HG03135 (cell line): ENCODE results near the gene MRPL40.
A peak's percentile ranks its signal among the peaks of the same experiment; 100 is the strongest.

Experiments
- ATAC-seq: cut with Tn5 transposase; IDR thresholded peaks from one replicate; pipeline ENCODE4 v1.9.1; 2021; ENCODE audit warnings: mild to moderate bottlenecking, moderate library complexity; ENCODE audit not compliant: unreplicated experiment

MRPL40 gene

GRCh38 chr22:19460036-19460435 lies 27.7 kb downstream of the MRPL40 start:
- ATAC-seq: no peak

GRCh38 chr22:19461506-19461905 lies 29.2 kb downstream of the MRPL40 start:
- ATAC-seq: no peak

GRCh38 chr22:19463008-19463407 lies 30.7 kb downstream of the MRPL40 start:
- no peak for ATAC-seq

- no peak for ATAC-seq
Observed at GRCh38 chr22:19463491-19464469, 31.4 kb downstream of the MRPL40 start.

GRCh38 chr22:19464546-19464945 lies 32.2 kb downstream of the MRPL40 start:
- ATAC-seq: no peak

- no peak for ATAC-seq
Observed at GRCh38 chr22:19464975-19465374, 32.6 kb downstream of the MRPL40 start.

- no peak for ATAC-seq
Observed at GRCh38 chr22:19466126-19466716, 33.9 kb downstream of the MRPL40 start.

GRCh38 chr22:19466848-19467752 lies 34.8 kb downstream of the MRPL40 start:
- no peak for ATAC-seq

- ATAC-seq: no peak
Observed at GRCh38 chr22:19467912-19468311, 35.6 kb downstream of the MRPL40 start.

GRCh38 chr22:19469421-19469820 lies 37.1 kb downstream of the MRPL40 start:
- ATAC-seq: no peak

GRCh38 chr22:19470010-19470409 lies 37.7 kb downstream of the MRPL40 start:
- ATAC-seq: no peak

GRCh38 chr22:19471572-19471971 lies 39.2 kb downstream of the MRPL40 start:
- no peak for ATAC-seq

GRCh38 chr22:19472233-19472632 lies 39.9 kb downstream of the MRPL40 start:
- ATAC-seq: no peak

- no peak for ATAC-seq
Observed at GRCh38 chr22:19473578-19473977, 41.2 kb downstream of the MRPL40 start.

- ATAC-seq: no peak
Observed at GRCh38 chr22:19476023-19476422, 43.7 kb downstream of the MRPL40 start.

- ATAC-seq: no peak
Observed at GRCh38 chr22:19477321-19478044, 45.1 kb downstream of the MRPL40 start.

GRCh38 chr22:19478045-19478900 lies 45.9 kb downstream of the MRPL40 start:
- ATAC-seq: no peak

GRCh38 chr22:19478901-19479354 lies 46.6 kb downstream of the MRPL40 start, which contains the start of gene UFD1:
Gene UFD1, minus strand, starts transcription at chr22:19479193. Its CDS starts 108 bp downstream, at chr22:19479085.
- ATAC-seq: peak; percentile 46
